GM18508 (cell line): ENCODE results near the gene MRGPRE.

Experiments
- ATAC-seq: cut with Tn5 transposase; IDR thresholded peaks from one replicate; pipeline ENCODE4 v1.9.1; 2021; ENCODE audit warnings: moderate number of reproducible peaks; ENCODE audit not compliant: insufficient read depth, unreplicated experiment

The MRGPRE gene

GRCh38 chr11:3216027-3216525, 16.1 kb downstream of the MRGPRE start:
- no peak for ATAC-seq

GRCh38 chr11:3215346-3216026, 16.7 kb downstream of the MRGPRE start:
- no peak for ATAC-seq

GRCh38 chr11:3214420-3214699, 17.9 kb downstream of the MRGPRE start:
- no peak for ATAC-seq

GRCh38 chr11:3213659-3214419, 18.4 kb downstream of the MRGPRE start:
- no peak for ATAC-seq

- no peak for ATAC-seq
These were observed 23.9 kb downstream of the MRGPRE start for GRCh38 chr11:3208272-3208671.

GRCh38 chr11:3207526-3208189, 24.6 kb downstream of the MRGPRE start:
- no peak for ATAC-seq

- ATAC-seq: no peak
These were observed 25.4 kb downstream of the MRGPRE start for GRCh38 chr11:3206922-3207204.

- ATAC-seq: no peak
These were observed 25.9 kb downstream of the MRGPRE start for GRCh38 chr11:3206156-3206921.

- no peak for ATAC-seq
These were observed 26.7 kb downstream of the MRGPRE start for GRCh38 chr11:3205261-3206155.

DNA sequence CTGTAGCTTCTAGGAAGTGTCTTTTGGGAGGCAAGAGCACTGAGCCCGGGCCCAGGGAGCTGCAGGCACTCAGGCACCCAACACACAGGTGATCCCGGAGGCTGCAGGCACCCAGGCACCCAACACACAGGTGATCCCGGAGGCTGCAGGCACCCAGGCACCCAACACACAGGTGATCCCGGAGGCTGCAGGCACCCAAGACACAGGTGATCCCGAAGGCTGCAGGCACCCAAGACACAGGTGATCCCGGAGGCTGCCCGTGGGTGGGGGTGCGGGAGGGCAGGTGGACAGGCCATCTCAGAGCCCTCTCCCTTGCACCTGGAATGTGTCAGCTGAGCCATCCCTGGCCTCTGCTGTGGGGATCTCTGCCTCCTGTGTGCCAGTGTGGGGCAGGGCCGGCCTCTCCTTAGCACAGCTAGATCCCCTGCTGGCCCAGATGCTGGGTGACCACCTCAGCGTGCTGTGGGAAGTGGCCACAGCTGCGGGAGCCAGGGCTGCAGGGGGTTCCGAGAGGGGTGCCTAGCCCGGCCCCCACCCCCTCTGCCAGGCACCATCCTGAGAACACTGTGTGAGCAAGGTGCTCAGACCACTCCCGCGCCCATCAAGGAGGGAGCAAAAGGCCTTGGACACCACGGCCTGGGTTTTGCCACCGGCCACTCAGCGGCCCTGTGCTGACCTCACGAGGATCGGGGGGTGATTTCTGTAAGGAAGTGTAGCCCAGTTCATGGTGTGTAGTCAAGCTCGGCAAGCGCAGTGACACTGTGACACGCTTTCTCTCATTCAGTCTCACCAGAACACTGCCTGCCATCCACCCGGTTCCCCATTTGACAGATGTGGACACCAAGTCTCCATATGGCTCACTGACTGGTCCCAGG, 27.8 kb downstream of the MRGPRE start:
- no peak for ATAC-seq

DNA sequence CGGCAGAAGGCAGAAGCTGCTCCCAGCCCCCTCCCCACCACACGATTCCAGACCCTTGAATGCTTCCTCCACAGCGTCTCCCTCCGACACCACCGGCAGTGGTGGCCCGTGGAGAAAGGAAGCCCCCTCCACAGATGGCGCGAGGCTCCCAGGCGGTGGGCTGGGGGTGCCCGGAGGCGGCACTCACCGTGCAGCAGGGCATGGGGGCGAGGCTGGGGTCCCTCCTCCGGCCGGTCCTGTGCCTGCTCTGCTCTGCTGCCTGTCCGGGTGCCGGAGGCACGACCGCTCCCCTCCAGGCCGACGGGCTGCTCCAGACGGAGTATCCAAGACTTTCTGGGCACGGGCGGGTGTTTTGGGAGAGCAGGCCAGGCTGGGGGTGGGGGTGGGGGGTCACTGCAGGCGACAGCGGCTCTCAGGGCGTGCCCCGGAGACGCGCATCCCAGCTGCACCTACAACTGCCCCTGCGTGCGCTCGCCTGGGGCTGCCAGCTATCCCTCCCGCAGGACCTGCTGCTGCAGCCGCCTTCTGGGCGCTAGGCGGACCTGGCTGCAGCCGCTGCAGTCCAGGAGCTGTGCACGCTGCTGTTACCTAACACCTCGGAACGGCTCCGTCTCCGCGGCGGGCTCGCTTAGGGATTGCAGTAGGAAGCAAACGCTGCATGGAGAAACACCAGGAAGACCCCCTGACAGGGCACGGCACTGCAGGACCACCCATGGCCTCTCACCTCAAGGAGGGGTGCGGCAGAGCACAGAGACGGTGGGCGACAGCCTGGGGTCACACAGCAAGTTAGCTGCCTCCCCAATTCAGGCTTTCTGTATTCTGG, 28.8 kb downstream of the MRGPRE start:
- ATAC-seq: no peak

GRCh38 chr11:3202759-3203158, 29.5 kb downstream of the MRGPRE start:
- no peak for ATAC-seq

DNA sequence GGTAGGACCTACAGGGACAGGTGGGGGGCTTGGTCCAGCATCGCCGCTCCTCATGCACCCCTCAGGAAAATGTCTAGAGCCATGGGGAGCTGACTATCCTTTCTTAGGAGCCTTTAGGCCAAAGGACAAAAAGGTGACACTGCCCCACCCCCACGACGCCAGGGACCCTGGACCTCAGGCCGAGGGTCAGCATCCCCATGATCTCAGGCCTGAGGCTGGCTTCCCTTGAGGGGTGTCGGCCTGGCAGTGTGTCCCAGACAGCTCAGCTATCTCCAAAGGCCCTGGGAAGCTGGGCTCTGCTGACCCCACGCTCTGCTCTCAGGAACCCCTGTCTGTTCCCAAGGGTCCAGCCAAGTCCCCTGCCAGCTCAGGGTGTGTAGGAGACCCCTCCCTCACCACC, 29.9 kb downstream of the MRGPRE start:
- no peak for ATAC-seq

GRCh38 chr11:3201677-3202181, 30.5 kb downstream of the MRGPRE start:
- ATAC-seq: no peak

- ATAC-seq: no peak
These were observed 31.1 kb downstream of the MRGPRE start for GRCh38 chr11:3201112-3201581.

DNA sequence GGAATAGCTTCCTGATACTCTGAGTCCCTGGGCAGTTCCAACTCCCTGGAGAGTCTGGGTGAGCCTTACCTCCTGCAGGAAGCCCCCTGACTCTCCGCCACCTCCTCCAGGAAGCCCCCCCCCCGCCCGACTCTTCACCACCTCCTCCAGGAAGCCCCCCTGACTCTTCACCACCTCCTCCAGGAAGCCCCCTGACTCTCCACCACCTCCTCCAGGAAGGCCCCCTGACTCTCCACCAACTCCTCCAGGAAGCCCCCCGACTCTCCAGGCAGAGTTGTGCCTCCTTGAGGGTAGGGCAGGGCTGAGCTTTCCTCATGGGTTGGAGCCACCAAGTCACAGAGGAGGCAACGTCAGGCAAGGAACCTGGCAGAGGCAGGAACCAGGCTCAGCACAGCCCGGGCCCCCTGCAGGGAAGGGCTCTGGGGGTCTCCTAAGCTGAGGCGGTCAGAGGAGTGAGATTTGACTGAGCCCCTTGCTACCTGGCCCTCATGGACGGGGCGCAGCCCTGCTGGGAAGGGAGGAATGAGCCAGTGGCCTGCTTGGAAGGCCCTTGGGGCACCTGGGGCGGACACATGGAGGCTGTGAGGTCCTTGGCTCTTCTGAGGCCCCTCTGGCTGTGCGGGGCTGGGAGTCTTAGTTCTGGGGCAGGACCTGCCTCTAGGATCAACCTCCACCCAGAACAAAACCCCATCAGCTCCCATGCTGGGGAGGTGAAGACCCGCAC, 31.7 kb downstream of the MRGPRE start:
- ATAC-seq: no peak
